Type B pancreatic cell (in vitro differentiated cells): ENCODE data around the gene MAPRE2. TPM values are rescaled to one million over a fixed set of nuclear protein-coding genes. Genes with fewer than 3 reads are reported as not detected.

Experiments used
- DNase-seq: peaks from one replicate; pipeline ENCODE4 v3.0.0; 2021; ENCODE audit warnings: mixed read lengths; ENCODE audit not compliant: unreplicated experiment; ENCODE audit errors: extremely low spot score
- H3K27ac Mint-ChIP-seq: 2 replicates; pipeline ENCODE4 v1.8.0; 2021; ENCODE audit warnings: mild to moderate bottlenecking, mixed read lengths
- H3K27me3 Mint-ChIP-seq: 2 replicates; pipeline ENCODE4 v1.8.0; 2021; ENCODE audit warnings: mixed read lengths
- H3K36me3 Mint-ChIP-seq: 2 replicates; pipeline ENCODE4 v1.8.0; 2021; ENCODE audit warnings: mixed read lengths
- H3K4me1 Mint-ChIP-seq: one replicate; pipeline ENCODE4 v1.8.0; 2021; ENCODE audit warnings: mixed read lengths; ENCODE audit not compliant: unreplicated experiment
- H3K4me3 Mint-ChIP-seq: 2 replicates; pipeline ENCODE4 v1.8.0; 2021; ENCODE audit warnings: mild to moderate bottlenecking, mixed read lengths
- H3K9me3 Mint-ChIP-seq: 2 replicates; pipeline ENCODE4 v1.8.0; 2021; ENCODE audit warnings: mixed read lengths
- total RNA-seq: library from RNA; stranded (reverse); gene quantifications from 2 replicates; pipeline ENCODE4 v1.2.1, GENCODE V29; 2021; ENCODE audit warnings: low replicate concordance
- TF ChIP-seq, protein P1 (sequence below): fragments of 200-600 bp; sonication (generic); conservative IDR thresholded peaks from 2 replicates; pipeline ENCODE4 v1.5.0; 2021; ENCODE audit warnings: antibody characterized with exemption, mild to moderate bottlenecking

Gene MAPRE2
- total RNA-seq, 1 donor from 2014 or later, result 28.0 TPM

DNA sequence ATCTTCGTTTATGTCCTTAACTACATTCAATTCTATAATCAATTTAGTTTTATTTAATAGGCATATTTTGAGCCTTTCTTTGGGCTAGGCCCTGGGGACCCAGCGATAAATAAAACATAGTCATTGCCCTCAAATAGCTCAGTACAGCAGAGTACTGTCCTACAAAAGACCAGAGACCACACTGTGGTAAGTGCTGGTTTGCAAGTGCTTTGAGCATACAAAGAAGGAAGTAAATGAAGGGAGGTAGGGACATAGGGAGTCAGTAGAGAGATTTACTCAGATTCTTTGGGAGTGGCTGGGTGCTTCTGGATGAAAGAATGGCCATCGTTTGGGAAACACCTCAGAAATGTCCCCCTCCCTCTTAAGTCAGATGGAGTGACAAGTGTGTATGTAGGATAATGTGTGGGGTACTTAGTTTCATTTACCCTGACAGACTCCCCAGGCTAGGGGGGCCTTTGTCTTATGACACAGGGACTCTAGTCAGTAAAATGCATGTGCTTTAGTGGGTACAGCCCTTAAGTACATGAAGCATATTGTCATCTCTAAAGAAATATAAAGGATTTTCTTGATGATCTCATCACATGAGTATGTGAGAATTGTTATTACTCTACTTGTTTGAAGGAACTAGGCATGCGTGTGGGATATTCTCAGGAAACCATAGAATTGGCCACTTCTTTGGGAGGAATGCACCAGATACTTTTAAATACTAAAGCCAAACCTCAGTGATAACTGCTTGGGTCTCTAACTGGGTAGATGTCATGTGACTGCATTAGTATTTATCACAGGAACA lies 35.1 kb downstream of the MAPRE2 start:
- H3K36me3 Mint-ChIP-seq, result peaks cover 5% of the 10 kb centered on the region
- H3K9me3 Mint-ChIP-seq, result no peaks in the 10 kb centered on the region
- peaks cover 12% of the 10 kb centered on the region for H3K4me1 Mint-ChIP-seq
- H3K27me3 Mint-ChIP-seq, result no peaks in the 10 kb centered on the region
- TF ChIP-seq, protein P1, sequence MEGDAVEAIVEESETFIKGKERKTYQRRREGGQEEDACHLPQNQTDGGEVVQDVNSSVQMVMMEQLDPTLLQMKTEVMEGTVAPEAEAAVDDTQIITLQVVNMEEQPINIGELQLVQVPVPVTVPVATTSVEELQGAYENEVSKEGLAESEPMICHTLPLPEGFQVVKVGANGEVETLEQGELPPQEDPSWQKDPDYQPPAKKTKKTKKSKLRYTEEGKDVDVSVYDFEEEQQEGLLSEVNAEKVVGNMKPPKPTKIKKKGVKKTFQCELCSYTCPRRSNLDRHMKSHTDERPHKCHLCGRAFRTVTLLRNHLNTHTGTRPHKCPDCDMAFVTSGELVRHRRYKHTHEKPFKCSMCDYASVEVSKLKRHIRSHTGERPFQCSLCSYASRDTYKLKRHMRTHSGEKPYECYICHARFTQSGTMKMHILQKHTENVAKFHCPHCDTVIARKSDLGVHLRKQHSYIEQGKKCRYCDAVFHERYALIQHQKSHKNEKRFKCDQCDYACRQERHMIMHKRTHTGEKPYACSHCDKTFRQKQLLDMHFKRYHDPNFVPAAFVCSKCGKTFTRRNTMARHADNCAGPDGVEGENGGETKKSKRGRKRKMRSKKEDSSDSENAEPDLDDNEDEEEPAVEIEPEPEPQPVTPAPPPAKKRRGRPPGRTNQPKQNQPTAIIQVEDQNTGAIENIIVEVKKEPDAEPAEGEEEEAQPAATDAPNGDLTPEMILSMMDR, result no peak
- DNase-seq, result no peak
- H3K27ac Mint-ChIP-seq, result no peak overlapping the region
- H3K4me3 Mint-ChIP-seq, result no peak overlapping the region

DNA sequence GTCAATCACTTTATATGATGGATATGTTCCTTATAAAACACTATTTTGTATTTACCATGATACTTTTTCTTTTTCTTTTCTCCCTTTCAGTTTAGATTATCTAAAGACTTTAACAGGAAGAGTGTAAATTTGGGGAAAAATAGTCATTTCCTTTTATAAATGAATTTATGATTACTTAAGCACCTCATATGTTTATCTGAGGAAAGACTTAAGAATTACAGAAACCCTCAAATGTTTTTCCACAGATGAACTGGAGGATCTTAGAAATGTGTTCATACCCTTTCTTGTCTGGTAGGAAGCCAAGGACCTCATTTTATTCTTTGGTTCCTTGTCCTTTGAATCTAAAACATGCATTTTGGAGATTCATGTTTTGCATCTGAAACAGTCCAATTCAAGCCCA lies 36.7 kb downstream of the MAPRE2 start:
- no peaks in the 10 kb centered on the region for H3K27me3 Mint-ChIP-seq
- H3K27ac Mint-ChIP-seq, result no peak overlapping the region
- TF ChIP-seq, protein P1, result no peak
- peaks cover 4% of the 10 kb centered on the region for H3K9me3 Mint-ChIP-seq
- DNase-seq, result no peak
- no peak overlapping the region for H3K4me3 Mint-ChIP-seq
- H3K4me1 Mint-ChIP-seq, result peaks cover 9% of the 10 kb centered on the region
- peaks cover 4% of the 10 kb centered on the region for H3K36me3 Mint-ChIP-seq

DNA sequence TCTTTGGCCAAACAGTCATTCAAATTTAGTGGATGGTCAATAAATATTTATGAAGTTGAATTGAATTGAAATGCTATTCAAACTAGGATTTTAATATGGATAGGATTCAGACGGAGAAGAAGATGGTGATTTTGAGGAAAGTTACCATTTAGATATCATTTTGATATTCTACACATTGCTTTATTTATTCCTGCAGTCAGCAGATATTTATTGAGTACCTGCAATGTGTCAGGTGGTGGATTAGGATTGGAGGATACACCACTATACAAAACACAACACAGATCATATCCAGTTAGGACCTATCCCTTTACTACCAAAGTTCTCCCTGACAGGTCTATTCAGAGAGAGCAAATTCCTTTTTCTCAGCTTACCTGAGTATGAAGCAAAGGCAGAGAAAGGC lies 38.8 kb downstream of the MAPRE2 start:
- H3K4me1 Mint-ChIP-seq, result peaks cover 8% of the 10 kb centered on the region
- H3K36me3 Mint-ChIP-seq, result peaks cover 4% of the 10 kb centered on the region
- TF ChIP-seq, protein P1, result no peak
- DNase-seq, result no peak
- no peak overlapping the region for H3K27ac Mint-ChIP-seq
- no peaks in the 10 kb centered on the region for H3K27me3 Mint-ChIP-seq
- no peak overlapping the region for H3K4me3 Mint-ChIP-seq
- H3K9me3 Mint-ChIP-seq, result peaks cover 4% of the 10 kb centered on the region

DNA sequence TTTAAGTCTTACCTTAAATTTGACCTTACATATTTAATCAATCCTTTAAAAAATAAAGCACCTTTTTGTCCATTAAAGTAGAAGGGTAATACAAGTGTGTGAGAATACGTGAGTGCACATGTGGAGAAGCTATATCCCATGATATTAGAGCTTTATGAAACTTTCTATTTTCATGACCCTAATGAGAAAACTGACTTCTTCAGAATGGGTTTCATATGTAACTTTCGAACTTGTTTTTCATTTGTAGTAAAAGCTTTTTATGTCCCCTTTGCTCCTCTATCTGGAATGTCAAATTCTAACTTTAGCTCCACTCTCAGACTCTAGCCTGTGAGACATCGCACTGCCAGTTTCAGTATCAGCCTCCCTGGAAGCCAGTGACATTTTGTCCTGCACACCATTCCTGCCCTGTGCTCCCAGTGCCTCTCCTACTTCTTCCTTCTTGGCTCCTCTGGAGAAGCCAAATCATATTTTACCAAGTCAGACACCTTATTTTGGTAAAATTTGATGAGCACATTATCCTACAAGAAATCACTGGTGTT lies 42.0 kb downstream of the MAPRE2 start:
- Mint-ChIP-seq H3K9me3 (peaks cover 4% of the 10 kb centered on the region), H3K4me3 (no peak overlapping the region), H3K36me3 (peaks cover 4% of the 10 kb centered on the region), H3K27me3 (no peaks in the 10 kb centered on the region), H3K27ac (no peak overlapping the region), H3K4me1 (peaks cover 5% of the 10 kb centered on the region)
- TF ChIP-seq, protein P1, result no peak
- no peak for DNase-seq

DNA sequence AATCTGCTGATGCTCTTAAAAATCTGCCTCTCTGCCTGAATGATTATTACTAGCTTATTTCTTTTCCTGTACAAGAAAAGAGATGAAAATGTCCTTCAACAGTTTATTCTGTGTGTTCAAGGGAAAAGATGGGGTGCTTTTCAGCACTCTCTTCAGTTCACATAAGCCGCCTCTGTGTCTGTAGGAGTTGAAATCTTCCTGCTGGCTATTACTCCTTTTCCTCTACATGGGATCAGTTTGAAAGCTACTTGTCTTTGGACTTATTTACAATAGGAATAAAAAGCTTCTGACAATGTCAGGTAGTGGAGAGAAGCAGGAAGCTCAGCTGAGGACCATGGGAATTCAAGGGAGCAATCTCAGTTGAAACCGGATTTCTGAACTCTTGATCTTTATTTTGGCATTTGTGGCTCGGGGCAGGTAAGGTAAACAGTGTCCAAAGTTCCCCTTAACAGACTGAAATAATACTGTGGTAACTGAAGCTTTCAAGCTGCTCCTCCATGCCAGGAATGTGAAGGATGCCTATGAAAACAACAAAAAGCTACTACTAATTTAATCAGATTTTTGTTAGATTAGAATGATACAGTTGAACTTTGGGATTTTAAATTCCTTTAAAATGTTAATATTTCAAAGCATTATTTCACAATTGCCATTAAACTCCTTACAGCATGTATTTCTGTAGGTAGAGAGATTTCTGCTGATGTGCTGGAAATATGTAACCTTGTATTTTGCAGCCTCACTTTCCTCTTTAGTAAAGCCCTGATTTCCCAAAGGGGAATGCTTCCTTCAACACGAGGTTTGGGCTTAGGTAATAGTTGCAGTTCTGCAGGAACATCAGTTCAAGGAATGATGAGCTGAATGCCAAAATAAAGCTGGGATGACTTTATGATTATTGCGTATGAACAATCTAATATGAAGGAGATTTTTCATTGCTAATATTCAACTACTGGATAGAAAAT lies 43.6 kb downstream of the MAPRE2 start:
- H3K9me3 Mint-ChIP-seq, result peaks cover 4% of the 10 kb centered on the region
- no peak overlapping the region for H3K4me3 Mint-ChIP-seq
- H3K27me3 Mint-ChIP-seq, result no peaks in the 10 kb centered on the region
- TF ChIP-seq, protein P1, result no peak
- no peak overlapping the region for H3K27ac Mint-ChIP-seq
- H3K36me3 Mint-ChIP-seq, result peaks cover 4% of the 10 kb centered on the region
- H3K4me1 Mint-ChIP-seq, result peaks cover 5% of the 10 kb centered on the region
- no peak for DNase-seq
